ENCODE measurements around the gene KCNJ10.

DNA sequence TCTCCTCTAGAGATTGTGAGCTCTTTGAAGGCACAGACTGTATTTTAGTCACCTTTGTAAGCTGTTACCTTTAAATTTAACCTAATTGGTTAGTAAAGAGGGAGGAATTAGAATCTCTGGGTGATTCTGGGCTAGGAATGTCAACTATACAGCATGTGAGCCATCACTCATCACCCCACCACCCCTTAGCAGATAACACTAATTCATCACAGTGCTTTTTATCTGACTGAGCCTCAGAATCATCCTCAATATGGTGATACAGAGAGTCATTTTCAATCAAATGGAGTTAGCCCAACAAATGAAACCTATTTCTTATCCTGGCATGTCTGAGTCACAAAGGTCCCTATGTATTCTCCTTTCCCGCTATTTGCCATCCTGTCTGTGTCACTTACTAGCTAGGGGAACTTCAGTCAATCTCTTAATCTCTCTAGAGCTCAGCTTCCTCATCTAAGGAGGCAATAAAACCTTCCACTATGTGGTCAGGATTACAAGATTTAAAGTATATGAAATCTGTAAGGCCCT is 13.3 kb downstream of the KCNJ10 start:
- TF ChIP-seq, protein P1, sequence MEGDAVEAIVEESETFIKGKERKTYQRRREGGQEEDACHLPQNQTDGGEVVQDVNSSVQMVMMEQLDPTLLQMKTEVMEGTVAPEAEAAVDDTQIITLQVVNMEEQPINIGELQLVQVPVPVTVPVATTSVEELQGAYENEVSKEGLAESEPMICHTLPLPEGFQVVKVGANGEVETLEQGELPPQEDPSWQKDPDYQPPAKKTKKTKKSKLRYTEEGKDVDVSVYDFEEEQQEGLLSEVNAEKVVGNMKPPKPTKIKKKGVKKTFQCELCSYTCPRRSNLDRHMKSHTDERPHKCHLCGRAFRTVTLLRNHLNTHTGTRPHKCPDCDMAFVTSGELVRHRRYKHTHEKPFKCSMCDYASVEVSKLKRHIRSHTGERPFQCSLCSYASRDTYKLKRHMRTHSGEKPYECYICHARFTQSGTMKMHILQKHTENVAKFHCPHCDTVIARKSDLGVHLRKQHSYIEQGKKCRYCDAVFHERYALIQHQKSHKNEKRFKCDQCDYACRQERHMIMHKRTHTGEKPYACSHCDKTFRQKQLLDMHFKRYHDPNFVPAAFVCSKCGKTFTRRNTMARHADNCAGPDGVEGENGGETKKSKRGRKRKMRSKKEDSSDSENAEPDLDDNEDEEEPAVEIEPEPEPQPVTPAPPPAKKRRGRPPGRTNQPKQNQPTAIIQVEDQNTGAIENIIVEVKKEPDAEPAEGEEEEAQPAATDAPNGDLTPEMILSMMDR (IDR thresholded peaks at IDR 0.05; ENCODE audit: insufficient read depth, low read length, poor library complexity, severe bottlenecking), result no peak
- TF ChIP-seq EZH2phosphoT487 (conservative IDR thresholded peaks at IDR 0.05; ENCODE audit: low read length), result no peak
